SK-N-SH (cell line): ENCODE measurements around the gene CPT1C. TPM values are rescaled to one million over a fixed set of nuclear protein-coding genes. Genes with fewer than 3 reads are reported as not detected.
A peak's percentile ranks its signal among the peaks of the same experiment; 100 is the strongest.

ENCODE experiments used
- CTCF ChIA-PET: fragments of 300-600, 350-600 bp; formaldehyde crosslinking; extraction: SDS; loops from one replicate; lab custom pipeline; 2021; lab: Yijun Ruan, JAX
- POLR2A ChIA-PET: fragments of 350-600 bp; sonication (Branson Sonifier 250); formaldehyde crosslinking; extraction: SDS; loops from one replicate; lab custom pipeline; 2020; ENCODE audit warnings: antibody characterized with exemption, inconsistent platforms; lab: Yijun Ruan, JAX
- DNase-seq: peaks from one replicate; pipeline ENCODE4 v3.0.0; 2012
- H2AFZ ChIP-seq: fragments of 200-600 bp; sonication (generic); 2 replicates; pipeline ENCODE4 v1.8.1; 2016; ENCODE audit warnings: antibody characterized with exemption, mild to moderate bottlenecking, low read depth
- H3F3A ChIP-seq: fragments of 200-600 bp; sonication (generic); replicated peaks from 2 replicates; pipeline ENCODE3; 2016; ENCODE audit warnings: antibody characterized with exemption, mild to moderate bottlenecking; ENCODE audit not compliant: insufficient read depth
- H3K27ac ChIP-seq, 2 experiments: fragments of 200-500 bp in 1 of 2; fragments of 200-600 bp in 1 of 2; sonication (Bioruptor generic) in 1 of 2; sonication (generic), shearing (Covaris generic) in 1 of 2; 2 replicates each; pipeline versions ENCODE4 v1.5.1 to v1.6.1; 2014 to 2016; ENCODE audit warnings: low read depth in 2 of 2, inconsistent platforms in 1 of 2, low read length in 1 of 2, mild to moderate bottlenecking in 1 of 2, mixed read lengths in 1 of 2
- H3K27me3 ChIP-seq: fragments of 200-600 bp; sonication (generic), shearing (Covaris generic); 2 replicates; pipeline ENCODE4 v1.6.1; 2016; ENCODE audit warnings: mixed run types; ENCODE audit not compliant: insufficient read depth
- H3K36me3 ChIP-seq, 2 experiments: fragments of 200-500 bp in 1 of 2; fragments of 200-600 bp in 1 of 2; sonication (Bioruptor generic) in 1 of 2; sonication (generic) in 1 of 2; replicated peaks in 1 of 2; 2 replicates each; pipeline versions ENCODE3 to v1.5.1; 2014 to 2016; ENCODE audit warnings: low read length in 1 of 2, mild to moderate bottlenecking in 1 of 2; ENCODE audit not compliant: insufficient read depth in 2 of 2, control insufficient read depth in 1 of 2
- H3K4me1 ChIP-seq, 2 experiments: fragments of 200-500 bp in 1 of 2; fragments of 200-600 bp in 1 of 2; sonication (Bioruptor generic) in 1 of 2; sonication (generic), shearing (Covaris generic) in 1 of 2; 2 replicates each; pipeline versions ENCODE4 v1.5.1 to v1.6.1; 2014 to 2016; ENCODE audit warnings: low read depth in 1 of 2, low read length in 1 of 2, mixed run types in 1 of 2; ENCODE audit not compliant: insufficient read depth in 2 of 2, control insufficient read depth in 1 of 2
- H3K4me2 ChIP-seq: fragments of 200-600 bp; sonication (generic), shearing (Covaris generic); 2 replicates; pipeline ENCODE4 v1.6.1; 2017; ENCODE audit warnings: mixed run types
- H3K4me3 ChIP-seq, 2 experiments: fragments of 200-500 bp in 1 of 2; fragments of 200-600 bp in 1 of 2; sonication (Bioruptor generic) in 1 of 2; sonication (generic), shearing (Covaris generic) in 1 of 2; 2 replicates each; pipeline versions ENCODE4 v1.5.1 to v1.8.1; 2014 to 2016; ENCODE audit warnings: low read depth in 2 of 2, inconsistent platforms in 1 of 2, low read length in 1 of 2, mild to moderate bottlenecking in 1 of 2, mixed read lengths in 1 of 2, moderate library complexity in 1 of 2
- H3K79me2 ChIP-seq: fragments of 200-600 bp; sonication (generic); 2 replicates; pipeline ENCODE4 v1.8.1; 2017; ENCODE audit warnings: mild to moderate bottlenecking; ENCODE audit not compliant: insufficient read depth
- H3K9ac ChIP-seq: fragments of 200-600 bp; sonication (generic); 2 replicates; pipeline ENCODE4 v1.6.1; 2017; ENCODE audit warnings: mixed run types
- H3K9me2 ChIP-seq: fragments of 200-600 bp; sonication (generic); 2 replicates; pipeline ENCODE4 v1.6.1; 2017; ENCODE audit warnings: mixed run types
- H3K9me3 ChIP-seq: fragments of 200-600 bp; sonication (generic); 2 replicates; pipeline ENCODE4 v1.6.1; 2017; ENCODE audit warnings: mixed run types, mild to moderate bottlenecking, moderate library complexity
- H4K20me1 ChIP-seq: fragments of 200-600 bp; sonication (generic); 2 replicates; pipeline ENCODE4 v1.6.1; 2017; ENCODE audit warnings: mild to moderate bottlenecking, mixed run types; ENCODE audit not compliant: insufficient read depth
- EP300 ChIP-seq, 2 experiments: IDR thresholded peaks; 2 replicates each; pipeline versions ENCODE4 v1.4.0 to v1.6.1; 2012; ENCODE audit warnings: borderline replicate concordance in 1 of 2, low read depth in 1 of 2, low read length in 1 of 2
- EZH2phosphoT487 ChIP-seq: fragments of 200-600 bp; sonication (generic); IDR thresholded peaks from 2 replicates; pipeline ENCODE4 v1.6.1; 2017; ENCODE audit warnings: low read depth, mixed run types, mild to moderate bottlenecking, antibody characterized with exemption, moderate library complexity, borderline replicate concordance
- FOSL2 ChIP-seq: IDR thresholded peaks from 2 replicates; pipeline ENCODE4 v1.4.0; 2012; ENCODE audit warnings: low read depth, mild to moderate bottlenecking, moderate library complexity, borderline replicate concordance
- FOXJ3 ChIP-seq: sonication (generic); formaldehyde crosslinking; IDR thresholded peaks from 2 replicates; pipeline ENCODE4 v1.5.1; 2020; ENCODE audit warnings: mild to moderate bottlenecking, missing genetic modification reagents
- FOXM1 ChIP-seq: IDR thresholded peaks from 2 replicates; pipeline ENCODE4 v1.4.0; 2012; ENCODE audit warnings: low read depth, mild to moderate bottlenecking
- GABPA ChIP-seq: IDR thresholded peaks from 2 replicates; pipeline ENCODE4 v1.4.0; 2012; ENCODE audit warnings: low read depth, mild to moderate bottlenecking
- GATA2 ChIP-seq: sonication (generic); formaldehyde crosslinking; IDR thresholded peaks from 2 replicates; pipeline ENCODE4 v1.5.0; 2020; ENCODE audit warnings: mild to moderate bottlenecking, missing genetic modification reagents
- MXI1 ChIP-seq: IDR thresholded peaks from 2 replicates; pipeline ENCODE4 v1.6.1; 2012; ENCODE audit warnings: mild to moderate bottlenecking, low read depth, low read length, improper control_type of control experiment
- NFIC ChIP-seq: IDR thresholded peaks from 2 replicates; pipeline ENCODE4 v1.4.0; 2012; ENCODE audit warnings: borderline replicate concordance
- NRF1 ChIP-seq: IDR thresholded peaks from 2 replicates; pipeline ENCODE4 v1.6.1; 2012; ENCODE audit warnings: low read depth, mild to moderate bottlenecking, low read length
- RAD21 ChIP-seq: IDR thresholded peaks from 2 replicates; pipeline ENCODE4 v1.6.1; 2012; ENCODE audit warnings: mild to moderate bottlenecking, low read length
- RCOR1 ChIP-seq: fragments of 150-350 bp; IDR thresholded peaks from 2 replicates; pipeline ENCODE4 v1.6.1; 2017; ENCODE audit warnings: antibody characterized with exemption, low read length
- SMC3 ChIP-seq: IDR thresholded peaks from 2 replicates; pipeline ENCODE4 v1.6.1; 2012; ENCODE audit warnings: low read depth, low read length, improper control_type of control experiment
- TAF1 ChIP-seq: IDR thresholded peaks from 2 replicates; pipeline ENCODE4 v1.6.1; 2012; ENCODE audit warnings: low read depth, mild to moderate bottlenecking, low read length, moderate library complexity, borderline replicate concordance
- TEAD4 ChIP-seq: IDR thresholded peaks from 2 replicates; pipeline ENCODE4 v1.4.0; 2012; ENCODE audit warnings: mild to moderate bottlenecking, borderline replicate concordance; ENCODE audit not compliant: insufficient read depth
- USF2 ChIP-seq: fragments of 150-350 bp; IDR thresholded peaks from 2 replicates; pipeline ENCODE4 v1.6.1; 2017; ENCODE audit warnings: antibody characterized with exemption, low read length, low read depth, borderline replicate concordance
- WGBS: methylation state at CpG from one replicate; pipeline ENCODE4 v1.1.6; 2017; ENCODE audit warnings: low lambda C conversion rate; 5-methylcytosine and 5-hydroxymethylcytosine counted together
- polyA plus RNA-seq, 3 experiments: library from polyadenylated mRNA; depleted of rRNA; stranded (reverse); fragments of >200 nt; gene quantifications; 2 replicates each; pipeline ENCODE4 v1.2.3, GENCODE V29; 2012
- TF ChIP-seq, protein P1 (sequence below): IDR thresholded peaks from 2 replicates; pipeline ENCODE4 v1.6.1; 2012; ENCODE audit warnings: mild to moderate bottlenecking, low read depth, low read length, moderate library complexity
- TF ChIP-seq, protein P2 (sequence below): IDR thresholded peaks from 2 replicates; pipeline ENCODE4; 2012
- TF ChIP-seq, protein P3 (sequence below): IDR thresholded peaks from 2 replicates; pipeline ENCODE4 v1.4.0; 2012; ENCODE audit warnings: low read depth, borderline replicate concordance
- TF ChIP-seq, protein P4 (sequence below): IDR thresholded peaks from 2 replicates; pipeline ENCODE4 v1.4.0; 2012; ENCODE audit warnings: low read depth
- TF ChIP-seq, protein P5 (sequence below): IDR thresholded peaks from 2 replicates; pipeline ENCODE4 v1.4.0; 2012; ENCODE audit warnings: low read depth, borderline replicate concordance

Gene CPT1C
- polyA plus RNA-seq, 1 of the 3 experiments (the other 2 are of a cell fraction): 139 TPM

GRCh38 chr19:49663224-49663623 lies 27.7 kb upstream of the CPT1C start (continued):
- TF ChIP-seq USF2: no peak

DNA sequence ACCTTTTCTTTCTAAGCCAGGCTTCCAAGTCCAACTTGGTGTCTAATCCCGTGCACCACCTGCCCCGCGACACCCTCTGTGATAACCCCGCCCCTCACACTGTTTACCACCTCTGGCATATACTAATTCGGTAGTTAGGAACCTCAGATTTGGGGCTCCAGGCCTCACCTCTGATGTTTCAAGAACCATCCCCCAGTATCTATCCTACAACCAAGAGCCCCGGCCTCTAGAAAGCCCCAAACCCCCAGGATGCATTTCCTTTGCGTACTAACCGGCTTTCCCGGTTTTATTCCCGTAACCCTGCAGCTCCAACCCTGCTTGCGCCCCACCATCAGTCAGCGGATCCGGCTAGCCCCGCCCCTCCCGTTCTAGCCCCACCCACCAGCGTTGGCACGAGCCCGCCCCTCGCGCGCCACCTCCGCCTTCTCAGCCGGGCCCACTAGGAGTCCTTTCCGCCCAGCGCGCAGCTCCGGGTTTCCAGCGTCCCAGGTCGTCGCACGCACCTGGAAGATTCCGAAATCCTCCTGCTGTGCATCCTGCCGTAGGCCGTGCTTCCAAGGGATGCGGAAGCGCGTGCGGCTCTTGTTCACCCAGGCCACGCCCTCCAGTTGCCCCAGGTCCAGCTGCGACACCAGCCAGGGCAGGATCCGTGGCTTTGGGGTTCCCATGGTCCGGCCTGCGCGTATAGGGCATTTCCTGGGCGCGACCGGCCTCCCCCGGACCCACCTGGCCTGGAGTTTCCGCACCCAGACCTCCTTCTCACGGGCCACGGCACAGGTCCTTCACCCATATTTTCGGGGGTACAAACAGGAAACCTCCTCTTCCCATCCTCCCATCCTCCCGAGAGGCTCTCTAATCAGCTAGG lies 26.5 kb upstream of the CPT1C start:
- H3F3A ChIP-seq: peaks cover 25% of the 10 kb centered on the region
- ChIA-PET CTCF (interaction anchor here (0.8 to 9.4 kb wide), 4 partner anchors 11 to 22 kb away, joined by 3 to 78 read pairs (median 4); partner anchors contain the start of genes PRMT1 and SCAF1), POLR2A (interaction anchor here (0.5 to 2.2 kb wide), 8 partner anchors 9 to 71 kb away, joined by 3 to 15 read pairs (median 4); partner anchors contain the start of genes PRMT1 and RRAS)
- no peaks in the 10 kb centered on the region for H3K27me3 ChIP-seq
- H3K4me1 ChIP-seq: peaks cover 9 to 15% of the 10 kb centered on the region in 2 experiments; a peak in 3 of 4 replicates
- peak overlapping the region; percentile 76 to 96 for H3K27ac ChIP-seq
- H3K9me2 ChIP-seq: no peaks in the 10 kb centered on the region
- peak; percentile 95 for DNase-seq
- peaks cover 30% of the 10 kb centered on the region for H3K79me2 ChIP-seq
- under 1% methylated on average over 39 of the region's 53 CpGs for WGBS
- no peaks in the 10 kb centered on the region for H3K9me3 ChIP-seq
- peak overlapping the region; percentile 97 for H3K4me2 ChIP-seq
- peak overlapping the region; percentile 73 to 97 for H3K4me3 ChIP-seq
- no peak overlapping the region for H2AFZ ChIP-seq
- peaks cover 10 to 26% of the 10 kb centered on the region in 2 experiments for H3K36me3 ChIP-seq
- no peaks in the 10 kb centered on the region for H4K20me1 ChIP-seq
- peak overlapping the region; percentile 90 for H3K9ac ChIP-seq
- TF ChIP-seq, protein P1, sequence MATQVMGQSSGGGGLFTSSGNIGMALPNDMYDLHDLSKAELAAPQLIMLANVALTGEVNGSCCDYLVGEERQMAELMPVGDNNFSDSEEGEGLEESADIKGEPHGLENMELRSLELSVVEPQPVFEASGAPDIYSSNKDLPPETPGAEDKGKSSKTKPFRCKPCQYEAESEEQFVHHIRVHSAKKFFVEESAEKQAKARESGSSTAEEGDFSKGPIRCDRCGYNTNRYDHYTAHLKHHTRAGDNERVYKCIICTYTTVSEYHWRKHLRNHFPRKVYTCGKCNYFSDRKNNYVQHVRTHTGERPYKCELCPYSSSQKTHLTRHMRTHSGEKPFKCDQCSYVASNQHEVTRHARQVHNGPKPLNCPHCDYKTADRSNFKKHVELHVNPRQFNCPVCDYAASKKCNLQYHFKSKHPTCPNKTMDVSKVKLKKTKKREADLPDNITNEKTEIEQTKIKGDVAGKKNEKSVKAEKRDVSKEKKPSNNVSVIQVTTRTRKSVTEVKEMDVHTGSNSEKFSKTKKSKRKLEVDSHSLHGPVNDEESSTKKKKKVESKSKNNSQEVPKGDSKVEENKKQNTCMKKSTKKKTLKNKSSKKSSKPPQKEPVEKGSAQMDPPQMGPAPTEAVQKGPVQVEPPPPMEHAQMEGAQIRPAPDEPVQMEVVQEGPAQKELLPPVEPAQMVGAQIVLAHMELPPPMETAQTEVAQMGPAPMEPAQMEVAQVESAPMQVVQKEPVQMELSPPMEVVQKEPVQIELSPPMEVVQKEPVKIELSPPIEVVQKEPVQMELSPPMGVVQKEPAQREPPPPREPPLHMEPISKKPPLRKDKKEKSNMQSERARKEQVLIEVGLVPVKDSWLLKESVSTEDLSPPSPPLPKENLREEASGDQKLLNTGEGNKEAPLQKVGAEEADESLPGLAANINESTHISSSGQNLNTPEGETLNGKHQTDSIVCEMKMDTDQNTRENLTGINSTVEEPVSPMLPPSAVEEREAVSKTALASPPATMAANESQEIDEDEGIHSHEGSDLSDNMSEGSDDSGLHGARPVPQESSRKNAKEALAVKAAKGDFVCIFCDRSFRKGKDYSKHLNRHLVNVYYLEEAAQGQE: no peak; the same call in 1 of the 2 replicates
- TF ChIP-seq FOXM1: no peak
- TF ChIP-seq, protein P2, sequence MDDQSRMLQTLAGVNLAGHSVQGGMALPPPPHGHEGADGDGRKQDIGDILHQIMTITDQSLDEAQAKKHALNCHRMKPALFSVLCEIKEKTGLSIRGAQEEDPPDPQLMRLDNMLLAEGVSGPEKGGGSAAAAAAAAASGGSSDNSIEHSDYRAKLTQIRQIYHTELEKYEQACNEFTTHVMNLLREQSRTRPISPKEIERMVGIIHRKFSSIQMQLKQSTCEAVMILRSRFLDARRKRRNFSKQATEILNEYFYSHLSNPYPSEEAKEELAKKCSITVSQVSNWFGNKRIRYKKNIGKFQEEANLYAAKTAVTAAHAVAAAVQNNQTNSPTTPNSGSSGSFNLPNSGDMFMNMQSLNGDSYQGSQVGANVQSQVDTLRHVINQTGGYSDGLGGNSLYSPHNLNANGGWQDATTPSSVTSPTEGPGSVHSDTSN: no peak
- TF ChIP-seq FOXJ3: no peak
- TF ChIP-seq EZH2phosphoT487: no peak
- TF ChIP-seq, protein P3, sequence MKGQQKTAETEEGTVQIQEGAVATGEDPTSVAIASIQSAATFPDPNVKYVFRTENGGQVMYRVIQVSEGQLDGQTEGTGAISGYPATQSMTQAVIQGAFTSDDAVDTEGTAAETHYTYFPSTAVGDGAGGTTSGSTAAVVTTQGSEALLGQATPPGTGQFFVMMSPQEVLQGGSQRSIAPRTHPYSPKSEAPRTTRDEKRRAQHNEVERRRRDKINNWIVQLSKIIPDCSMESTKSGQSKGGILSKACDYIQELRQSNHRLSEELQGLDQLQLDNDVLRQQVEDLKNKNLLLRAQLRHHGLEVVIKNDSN: no peak
- no peak for TF ChIP-seq EP300 (IDR thresholded peaks at IDR 0.05; ENCODE audit: borderline replicate concordance in 1 of 2, low read depth in 1 of 2, low read length in 1 of 2)
- TF ChIP-seq, protein P4, sequence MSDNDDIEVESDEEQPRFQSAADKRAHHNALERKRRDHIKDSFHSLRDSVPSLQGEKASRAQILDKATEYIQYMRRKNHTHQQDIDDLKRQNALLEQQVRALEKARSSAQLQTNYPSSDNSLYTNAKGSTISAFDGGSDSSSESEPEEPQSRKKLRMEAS: peak; percentile 34; the same call in 1 of the 2 replicates
- TF ChIP-seq NFIC: no peak
- no peak for TF ChIP-seq SMC3
- TF ChIP-seq TAF1: no peak; the same call in 1 of the 2 replicates
- no peak for TF ChIP-seq RCOR1
- TF ChIP-seq NRF1: 0 out of 2 replicates have a peak, but pooled peaks have one; percentile 14
- TF ChIP-seq RAD21: no peak
- no peak for TF ChIP-seq GABPA
- no peak for TF ChIP-seq TEAD4
- TF ChIP-seq MXI1: peak; percentile 58
- TF ChIP-seq, protein P5, sequence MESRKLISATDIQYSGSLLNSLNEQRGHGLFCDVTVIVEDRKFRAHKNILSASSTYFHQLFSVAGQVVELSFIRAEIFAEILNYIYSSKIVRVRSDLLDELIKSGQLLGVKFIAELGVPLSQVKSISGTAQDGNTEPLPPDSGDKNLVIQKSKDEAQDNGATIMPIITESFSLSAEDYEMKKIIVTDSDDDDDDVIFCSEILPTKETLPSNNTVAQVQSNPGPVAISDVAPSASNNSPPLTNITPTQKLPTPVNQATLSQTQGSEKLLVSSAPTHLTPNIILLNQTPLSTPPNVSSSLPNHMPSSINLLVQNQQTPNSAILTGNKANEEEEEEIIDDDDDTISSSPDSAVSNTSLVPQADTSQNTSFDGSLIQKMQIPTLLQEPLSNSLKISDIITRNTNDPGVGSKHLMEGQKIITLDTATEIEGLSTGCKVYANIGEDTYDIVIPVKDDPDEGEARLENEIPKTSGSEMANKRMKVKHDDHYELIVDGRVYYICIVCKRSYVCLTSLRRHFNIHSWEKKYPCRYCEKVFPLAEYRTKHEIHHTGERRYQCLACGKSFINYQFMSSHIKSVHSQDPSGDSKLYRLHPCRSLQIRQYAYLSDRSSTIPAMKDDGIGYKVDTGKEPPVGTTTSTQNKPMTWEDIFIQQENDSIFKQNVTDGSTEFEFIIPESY: no peak
- TF ChIP-seq FOSL2: no peak
- TF ChIP-seq GATA2 (CRISPR knock-in tag): no peak
